Trophoblast cell (in vitro differentiated cells and primary cell): Measurements from ENCODE around the gene MAGI1.
A peak's percentile ranks its signal among the peaks of the same experiment; 100 is the strongest.

Source experiments
- DNase-seq, 2 donors: peaks; one replicate each; pipeline ENCODE4 v3.0.0-alpha.2; 2016
- H2AFZ ChIP-seq: 2 replicates; pipeline ENCODE4 v1.6.1; 2013; ENCODE audit warnings: low read length, moderate library complexity, mild to moderate bottlenecking; ENCODE audit not compliant: insufficient read depth, poor library complexity
- H2AK5ac ChIP-seq: 2 replicates; pipeline ENCODE4 v1.6.1; 2013; ENCODE audit warnings: mild to moderate bottlenecking, low read length
- H2BK120ac ChIP-seq: 2 replicates; pipeline ENCODE4 v1.6.1; 2013; ENCODE audit warnings: low read length, mild to moderate bottlenecking, moderate library complexity; ENCODE audit not compliant: insufficient read depth, poor library complexity
- H2BK12ac ChIP-seq: 2 replicates; pipeline ENCODE4 v1.6.1; 2013; ENCODE audit warnings: mild to moderate bottlenecking, low read length, moderate library complexity
- H2BK5ac ChIP-seq: 2 replicates; pipeline ENCODE4 v1.6.1; 2013; ENCODE audit warnings: low read length, low read depth, moderate library complexity, mild to moderate bottlenecking; ENCODE audit not compliant: poor library complexity
- H3K14ac ChIP-seq: 2 replicates; pipeline ENCODE4 v1.6.1; 2013; ENCODE audit warnings: mild to moderate bottlenecking, low read length
- H3K18ac ChIP-seq: 2 replicates; pipeline ENCODE4 v1.6.1; 2013; ENCODE audit warnings: mild to moderate bottlenecking, low read length
- H3K23ac ChIP-seq: 2 replicates; pipeline ENCODE4 v1.6.1; 2013; ENCODE audit warnings: low read length
- H3K27ac ChIP-seq: 2 replicates; pipeline ENCODE4 v1.5.1; 2013; ENCODE audit warnings: low read depth, mild to moderate bottlenecking, inconsistent platforms, low read length, moderate library complexity
- H3K27me3 ChIP-seq: 2 replicates; pipeline ENCODE4 v1.6.1; 2013; ENCODE audit warnings: inconsistent platforms, mild to moderate bottlenecking, low read length, moderate library complexity; ENCODE audit not compliant: insufficient read depth
- H3K36me3 ChIP-seq, 2 experiments: 1 replicate in 1 of 2; 2 replicates in 1 of 2; pipeline ENCODE4 v1.6.1; 2013; ENCODE audit warnings: low read length in 2 of 2, mild to moderate bottlenecking in 2 of 2, moderate library complexity in 1 of 2; ENCODE audit not compliant: insufficient read depth in 2 of 2, control insufficient read depth in 1 of 2
- H3K4ac ChIP-seq: 2 replicates; pipeline ENCODE4 v1.6.1; 2013; ENCODE audit warnings: low read depth, mild to moderate bottlenecking, low read length, moderate library complexity
- H3K4me1 ChIP-seq, 2 experiments: 1 replicate in 1 of 2; 2 replicates in 1 of 2; pipeline ENCODE4 v1.6.1; 2013; ENCODE audit warnings: low read length in 2 of 2, mild to moderate bottlenecking in 2 of 2, moderate library complexity in 1 of 2; ENCODE audit not compliant: insufficient read depth in 2 of 2, control insufficient read depth in 1 of 2
- H3K4me2 ChIP-seq: 2 replicates; pipeline ENCODE4 v1.6.1; 2013; ENCODE audit warnings: inconsistent platforms, mild to moderate bottlenecking, low read length, moderate library complexity
- H3K4me3 ChIP-seq: 2 replicates; pipeline ENCODE4 v1.5.1; 2013; ENCODE audit warnings: mild to moderate bottlenecking, low read depth, low read length, inconsistent platforms
- H3K79me1 ChIP-seq: one replicate; pipeline ENCODE4 v1.6.1; 2013; ENCODE audit warnings: low read length
- H3K79me2 ChIP-seq: 2 replicates; pipeline ENCODE4 v1.6.1; 2013; ENCODE audit warnings: low read length, mild to moderate bottlenecking; ENCODE audit not compliant: control insufficient read depth, insufficient read depth, poor library complexity
- H3K9ac ChIP-seq: 2 replicates; pipeline ENCODE4 v1.6.1; 2013; ENCODE audit warnings: mild to moderate bottlenecking, low read length
- H3K9me3 ChIP-seq: 2 replicates; pipeline ENCODE4 v1.6.1; 2013; ENCODE audit warnings: low read depth, mild to moderate bottlenecking, control low read depth, inconsistent platforms, low read length; ENCODE audit not compliant: insufficient read depth
- H4K12ac ChIP-seq: 2 replicates; pipeline ENCODE4 v1.6.1; 2013; ENCODE audit warnings: low read depth, mild to moderate bottlenecking, low read length, moderate library complexity
- H4K8ac ChIP-seq: 2 replicates; pipeline ENCODE4 v1.6.1; 2013; ENCODE audit warnings: low read depth, mild to moderate bottlenecking, low read length, moderate library complexity
- H4K91ac ChIP-seq: one replicate; pipeline ENCODE4 v1.6.1; 2013; ENCODE audit warnings: low read depth, mild to moderate bottlenecking, low read length, moderate library complexity
- WGBS: extraction: QIAGEN DNeasy Blood & Tissue Kit; methylation state at CpG from one replicate; pipeline ENCODE4 v1.1.7; 2013; ENCODE audit warnings: missing lambda C conversion rate; ENCODE audit not compliant: insufficient read length, insufficient coverage; ENCODE audit errors: extremely low coverage; 5-methylcytosine and 5-hydroxymethylcytosine counted together

Gene MAGI1

GRCh38 chr3:65664446-65664845 lies 374.3 kb downstream of the MAGI1 start:
- no peak overlapping the region for H3K4ac ChIP-seq
- no peak overlapping the region for H2AFZ ChIP-seq
- no peak overlapping the region for H3K9ac ChIP-seq
- no peak for DNase-seq
- no CpG with 5 or more reads among the region's 3 CpGs for WGBS
- no peak overlapping the region for H2AK5ac ChIP-seq
- H3K79me2 ChIP-seq, result no peaks in the 10 kb centered on the region
- no peaks in the 10 kb centered on the region for H3K79me1 ChIP-seq
- H3K4me3 ChIP-seq, result no peak overlapping the region
- H3K4me1 ChIP-seq, result peaks cover 0 to 2% of the 10 kb centered on the region in 2 experiments
- no peak overlapping the region for H3K27ac ChIP-seq
- no peaks in the 10 kb centered on the region for H3K9me3 ChIP-seq
- no peaks in the 10 kb centered on the region for H3K36me3 ChIP-seq
- H3K23ac ChIP-seq, result no peak overlapping the region
- H2BK5ac ChIP-seq, result no peak overlapping the region
- no peak overlapping the region for H3K14ac ChIP-seq
- H3K27me3 ChIP-seq, result no peaks in the 10 kb centered on the region
- H3K4me2 ChIP-seq, result no peak overlapping the region
- no peak overlapping the region for H3K18ac ChIP-seq
- no peak overlapping the region for H2BK12ac ChIP-seq
- no peak overlapping the region for H4K8ac ChIP-seq
- H2BK120ac ChIP-seq, result no peak overlapping the region
- H4K91ac ChIP-seq, result no peak overlapping the region
- no peak overlapping the region for H4K12ac ChIP-seq

DNA sequence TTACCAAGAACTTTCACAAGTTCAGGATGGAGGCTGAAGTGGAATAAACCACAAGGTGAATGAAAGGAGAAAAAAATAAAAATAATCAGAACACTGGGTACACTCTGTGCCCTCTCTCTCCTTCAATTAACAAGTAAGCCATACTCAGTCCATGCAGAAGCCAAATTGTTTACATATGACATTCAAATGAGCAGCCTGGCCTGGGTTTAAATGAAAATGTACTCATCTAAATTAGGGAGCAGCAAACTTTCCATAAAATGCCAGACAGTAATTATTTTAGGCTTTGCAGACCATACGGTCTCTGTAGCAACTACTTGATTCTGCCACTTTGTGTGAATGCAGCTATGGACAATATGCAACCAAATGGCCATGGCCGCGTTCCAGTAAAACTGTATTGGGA lies 376.6 kb downstream of the MAGI1 start:
- Histone ChIP-seq H3K4me3 (no peak overlapping the region), H3K27me3 (no peaks in the 10 kb centered on the region), H4K12ac (no peak overlapping the region), H3K27ac (no peak overlapping the region), H3K4me2 (no peak overlapping the region), H4K91ac (no peak overlapping the region), H3K14ac (no peak overlapping the region), H3K79me1 (no peaks in the 10 kb centered on the region), H2AK5ac (no peak overlapping the region), H3K18ac (no peak overlapping the region), H3K4ac (no peak overlapping the region), H4K8ac (no peak overlapping the region), H3K4me1 (peaks cover 0 to 2% of the 10 kb centered on the region in 2 experiments), H3K79me2 (no peaks in the 10 kb centered on the region), H3K9me3 (no peaks in the 10 kb centered on the region), H2BK5ac (no peak overlapping the region), H3K9ac (no peak overlapping the region), H2AFZ (no peak overlapping the region), H3K23ac (no peak overlapping the region), H2BK120ac (no peak overlapping the region), H2BK12ac (no peak overlapping the region), H3K36me3 (no peaks in the 10 kb centered on the region)
- no CpG with 5 or more reads among the region's 3 CpGs for WGBS
- DNase-seq, result no peak

DNA sequence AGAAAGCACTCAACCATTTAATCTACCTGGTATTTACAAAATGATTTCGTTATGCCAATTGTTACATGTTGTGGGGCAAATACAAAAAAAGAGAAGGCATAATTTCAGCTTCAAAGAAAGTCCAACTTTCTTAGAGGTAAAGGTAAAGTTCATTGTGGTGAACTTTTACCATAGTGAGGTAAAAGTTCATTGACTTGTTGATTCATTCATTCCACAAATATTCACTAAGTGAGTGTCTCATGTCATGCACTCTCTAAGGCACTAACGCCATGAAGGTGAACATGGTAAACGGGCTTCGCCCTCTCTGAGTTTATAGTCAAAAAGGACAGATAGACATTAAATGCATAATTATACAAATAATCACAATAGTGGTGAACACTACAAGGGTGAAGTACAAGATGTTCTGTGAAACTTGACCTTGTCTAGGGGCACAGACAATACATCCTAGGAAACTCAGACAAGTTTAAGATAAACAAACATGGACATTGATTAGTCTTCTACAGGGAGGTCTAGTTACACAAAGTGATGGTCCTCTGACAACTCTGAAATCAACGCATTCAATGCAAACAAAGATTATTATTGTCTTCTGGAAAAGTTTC lies 378.6 kb downstream of the MAGI1 start:
- peak in 1 of 2 donors; percentile 42 for DNase-seq
- no peak overlapping the region for H3K9ac ChIP-seq
- H4K12ac ChIP-seq, result no peak overlapping the region
- H4K91ac ChIP-seq, result no peak overlapping the region
- H3K4me2 ChIP-seq, result no peak overlapping the region
- no peak overlapping the region for H2BK120ac ChIP-seq
- no peak overlapping the region for H3K4me3 ChIP-seq
- H3K79me1 ChIP-seq, result no peaks in the 10 kb centered on the region
- H3K14ac ChIP-seq, result no peak overlapping the region
- H2BK5ac ChIP-seq, result no peak overlapping the region
- no peak overlapping the region for H3K4ac ChIP-seq
- no peaks in the 10 kb centered on the region for H3K27me3 ChIP-seq
- no peaks in the 10 kb centered on the region for H3K9me3 ChIP-seq
- no peak overlapping the region for H3K18ac ChIP-seq
- H2BK12ac ChIP-seq, result no peak overlapping the region
- no peak overlapping the region for H3K27ac ChIP-seq
- no peak overlapping the region for H4K8ac ChIP-seq
- H3K23ac ChIP-seq, result no peak overlapping the region
- no peaks in the 10 kb centered on the region for H3K79me2 ChIP-seq
- no peaks in the 10 kb centered on the region for H3K4me1 ChIP-seq
- no peak overlapping the region for H2AK5ac ChIP-seq
- H3K36me3 ChIP-seq, result no peaks in the 10 kb centered on the region
- no CpG with 5 or more reads among the region's 5 CpGs for WGBS
- H2AFZ ChIP-seq, result no peak overlapping the region

GRCh38 chr3:65659396-65659795 lies 379.3 kb downstream of the MAGI1 start:
- H4K8ac ChIP-seq, result no peak overlapping the region
- H4K91ac ChIP-seq, result no peak overlapping the region
- H2BK12ac ChIP-seq, result no peak overlapping the region
- no peaks in the 10 kb centered on the region for H3K79me1 ChIP-seq
- no peak overlapping the region for H3K9ac ChIP-seq
- H2BK120ac ChIP-seq, result no peak overlapping the region
- H3K23ac ChIP-seq, result no peak overlapping the region
- no CpG with 5 or more reads among the region's 6 CpGs for WGBS
- H3K18ac ChIP-seq, result no peak overlapping the region
- no peak overlapping the region for H3K4me2 ChIP-seq
- H3K4ac ChIP-seq, result no peak overlapping the region
- H4K12ac ChIP-seq, result no peak overlapping the region
- H3K4me3 ChIP-seq, result no peak overlapping the region
- H2AK5ac ChIP-seq, result no peak overlapping the region
- no peaks in the 10 kb centered on the region for H3K9me3 ChIP-seq
- H3K4me1 ChIP-seq, result no peaks in the 10 kb centered on the region
- no peaks in the 10 kb centered on the region for H3K27me3 ChIP-seq
- H3K36me3 ChIP-seq, result no peaks in the 10 kb centered on the region
- H2BK5ac ChIP-seq, result no peak overlapping the region
- no peaks in the 10 kb centered on the region for H3K79me2 ChIP-seq
- no peak overlapping the region for H2AFZ ChIP-seq
- H3K27ac ChIP-seq, result no peak overlapping the region
- no peak for DNase-seq
- H3K14ac ChIP-seq, result no peak overlapping the region
